Activated T-helper 2 cell treated with anti-CD3 and anti-CD28 coated beads, Interferon-gamma antibody, Interleukin-2, Interleukin-4, amounts not matched to agents 10 μg/mL and 5 μg/mL and 100 μg/mL, durations not matched to agents 14 hours and 24 hours and 36 hours (primary cell): ENCODE data around the gene HSPBP1. TPM values are rescaled to one million over a fixed set of nuclear protein-coding genes. Genes with fewer than 3 reads are reported as not detected.

Experiments
- DNase-seq: peaks from one replicate; pipeline ENCODE4 v3.0.0; 2021; ENCODE audit warnings: low spot score
- H3K27ac Mint-ChIP-seq: one replicate; pipeline ENCODE4 v1.8.0; 2021; ENCODE audit warnings: mixed read lengths
- H3K27me3 Mint-ChIP-seq: one replicate; pipeline ENCODE4 v1.8.0; 2021; ENCODE audit warnings: low read depth, mixed read lengths
- H3K36me3 Mint-ChIP-seq: one replicate; pipeline ENCODE4 v1.8.0; 2021; ENCODE audit warnings: low read depth, mixed read lengths
- H3K4me1 Mint-ChIP-seq: one replicate; pipeline ENCODE4 v1.8.0; 2021; ENCODE audit warnings: low read depth, mixed read lengths
- H3K4me3 Mint-ChIP-seq: one replicate; pipeline ENCODE4 v1.8.0; 2021; ENCODE audit warnings: low read depth, mild to moderate bottlenecking, moderate library complexity, mixed read lengths
- H3K9me3 Mint-ChIP-seq: one replicate; pipeline ENCODE4 v1.8.0; 2021; ENCODE audit warnings: mixed read lengths
- intact Hi-C: fragments of 100-400 bp; cut with micrococcal nuclease; formaldehyde crosslinking; loops from one replicate; pipeline ENCODE4 v1.15.1; 2023
- total RNA-seq: library from RNA; stranded (reverse); gene quantifications from 2 replicates; pipeline ENCODE4 v1.2.3, GENCODE V29; 2022

Gene HSPBP1
- total RNA-seq, 1 donor from 2014 or later = 59.3 TPM

DNA sequence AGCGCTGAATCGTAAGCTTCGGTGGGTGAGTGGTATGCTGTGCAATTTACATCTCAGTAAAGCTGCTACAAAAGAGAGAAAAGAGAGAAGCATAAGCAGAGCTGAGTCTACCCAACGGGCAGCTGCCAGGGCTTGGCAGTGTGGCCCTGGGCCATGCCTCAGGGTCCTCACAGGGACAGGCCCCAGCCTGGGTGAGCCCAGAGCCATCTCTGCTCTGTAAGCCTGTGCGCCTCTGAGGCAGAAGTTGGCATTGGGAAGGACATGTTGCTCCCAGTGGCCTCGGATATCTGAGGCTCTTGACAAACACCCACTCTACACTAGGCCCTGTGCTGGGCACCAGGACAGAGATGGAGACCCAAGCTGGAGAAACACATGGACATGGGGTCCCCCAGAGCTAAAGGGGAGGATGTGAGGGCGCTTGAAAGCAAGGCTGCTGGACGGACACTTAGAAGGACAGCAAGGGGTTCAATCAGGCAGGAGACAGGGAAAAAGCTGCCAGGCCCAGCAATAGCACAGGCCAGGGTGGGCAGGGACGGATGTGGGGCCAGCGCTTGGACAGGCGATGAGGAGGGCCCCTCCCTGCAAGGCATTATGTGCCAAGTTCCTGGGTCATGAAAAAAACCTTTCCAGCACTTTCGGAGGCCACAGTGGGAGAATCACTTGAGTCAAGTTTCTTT, 35.8 kb downstream of the HSPBP1 start:
- Mint-ChIP-seq H3K36me3 (peaks cover 53% of the 10 kb centered on the region), H3K9me3 (no peaks in the 10 kb centered on the region), H3K4me1 (peaks cover 2% of the 10 kb centered on the region), H3K27ac (peak overlapping the region; percentile 14), H3K4me3 (no peak overlapping the region), H3K27me3 (no peaks in the 10 kb centered on the region)
- no peak for DNase-seq
- intact Hi-C loops = no loop called here

DNA sequence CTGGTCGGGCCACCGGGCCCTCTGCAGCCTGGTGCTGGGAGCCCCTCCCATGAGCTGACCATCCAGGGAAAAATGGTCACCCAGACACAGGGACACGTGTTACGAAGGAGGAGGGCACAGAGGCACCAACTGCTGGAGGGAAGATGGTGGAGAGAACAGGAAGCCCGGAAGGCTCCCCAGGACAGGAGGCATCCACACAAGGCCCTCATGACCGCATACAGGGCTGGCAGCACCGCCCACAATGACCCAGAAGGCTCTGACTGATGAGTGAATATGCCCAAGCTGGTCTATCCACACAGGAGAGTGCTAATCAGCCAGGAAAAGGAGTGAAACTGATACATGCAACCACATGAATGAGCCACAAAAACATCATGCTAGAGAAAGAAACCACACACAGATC, 37.4 kb downstream of the HSPBP1 start:
- intact Hi-C loops = no loop called here
- H3K9me3 Mint-ChIP-seq = no peaks in the 10 kb centered on the region
- H3K27me3 Mint-ChIP-seq = no peaks in the 10 kb centered on the region
- H3K36me3 Mint-ChIP-seq = peaks cover 61% of the 10 kb centered on the region
- H3K27ac Mint-ChIP-seq = peak overlapping the region; percentile 18
- no peak overlapping the region for H3K4me3 Mint-ChIP-seq
- H3K4me1 Mint-ChIP-seq = no peaks in the 10 kb centered on the region
- DNase-seq = no peak

DNA sequence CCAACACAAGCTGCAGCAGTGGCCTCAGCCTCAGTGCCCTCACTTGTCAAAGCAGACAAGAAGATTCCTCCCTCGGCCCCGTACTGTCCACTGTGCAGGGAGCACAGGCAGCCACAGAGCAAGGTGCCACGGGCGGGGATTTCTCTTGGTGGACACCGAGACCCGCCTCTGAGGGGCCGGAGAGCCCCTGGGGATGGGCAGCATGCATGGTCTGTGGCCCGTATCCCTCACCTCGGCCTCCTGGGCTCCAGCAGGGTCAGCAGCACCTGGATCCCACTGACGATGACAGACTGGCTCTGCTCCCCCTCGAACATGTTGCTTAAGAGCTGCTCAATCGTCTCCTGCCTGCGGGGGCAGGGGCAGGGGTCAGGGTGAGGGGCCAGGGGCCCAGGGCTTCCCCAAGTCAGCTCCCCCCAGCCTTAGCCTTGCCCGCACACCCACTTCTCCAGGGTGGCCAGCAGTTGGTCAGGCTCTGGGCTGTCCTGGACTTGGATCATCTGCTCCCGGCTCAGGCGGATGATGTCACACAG, 37.9 kb downstream of the HSPBP1 start:
- Mint-ChIP-seq H3K9me3 (no peaks in the 10 kb centered on the region), H3K4me3 (no peak overlapping the region), H3K36me3 (peaks cover 67% of the 10 kb centered on the region), H3K27ac (no peak overlapping the region), H3K27me3 (no peaks in the 10 kb centered on the region), H3K4me1 (no peaks in the 10 kb centered on the region)
- no peak for DNase-seq
- intact Hi-C loops = no loop called here

DNA sequence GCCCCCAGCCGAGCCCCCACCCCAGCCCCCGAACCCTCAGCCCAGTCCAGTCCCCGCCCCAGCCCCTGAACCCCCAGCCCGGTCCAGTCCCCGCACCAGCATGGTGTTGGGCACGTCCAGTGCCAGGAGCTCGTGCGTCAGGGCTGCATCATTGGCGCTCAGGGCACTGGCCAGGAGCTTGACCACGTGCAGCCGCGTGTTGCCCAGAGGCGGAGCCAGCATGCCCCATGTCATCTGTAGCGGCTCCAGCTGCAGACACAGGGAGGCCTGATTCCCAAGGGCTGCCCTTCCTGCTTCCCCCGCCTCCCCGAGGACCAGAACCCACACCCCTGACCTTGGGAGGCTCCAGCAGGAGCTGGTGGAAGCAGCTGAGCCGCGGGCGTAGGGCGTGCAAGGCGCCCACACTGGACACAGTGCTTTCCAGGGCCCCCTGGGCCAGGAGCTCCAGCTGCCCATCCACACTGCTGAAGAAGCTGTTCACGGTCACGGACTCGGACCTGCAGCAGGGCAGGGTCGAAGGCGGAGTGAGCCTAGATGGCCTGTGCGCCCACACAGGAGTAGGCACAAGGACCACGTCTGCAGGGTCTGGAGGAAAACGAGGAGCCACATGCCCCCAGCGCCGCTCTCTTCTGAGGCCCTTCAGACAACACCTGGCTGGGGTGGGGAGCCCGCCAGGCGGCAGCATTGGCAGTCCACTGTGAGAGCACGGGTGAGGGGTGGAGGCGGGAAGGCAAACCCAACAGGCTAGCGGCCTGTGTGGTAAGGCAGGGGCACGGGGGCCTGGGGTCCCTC, 38.6 kb downstream of the HSPBP1 start:
- no peaks in the 10 kb centered on the region for H3K9me3 Mint-ChIP-seq
- no peak overlapping the region for H3K27ac Mint-ChIP-seq
- no peak for DNase-seq
- H3K4me3 Mint-ChIP-seq = no peak overlapping the region
- H3K4me1 Mint-ChIP-seq = peaks cover 2% of the 10 kb centered on the region
- no peaks in the 10 kb centered on the region for H3K27me3 Mint-ChIP-seq
- intact Hi-C loops = no loop called here
- H3K36me3 Mint-ChIP-seq = peaks cover 73% of the 10 kb centered on the region

DNA sequence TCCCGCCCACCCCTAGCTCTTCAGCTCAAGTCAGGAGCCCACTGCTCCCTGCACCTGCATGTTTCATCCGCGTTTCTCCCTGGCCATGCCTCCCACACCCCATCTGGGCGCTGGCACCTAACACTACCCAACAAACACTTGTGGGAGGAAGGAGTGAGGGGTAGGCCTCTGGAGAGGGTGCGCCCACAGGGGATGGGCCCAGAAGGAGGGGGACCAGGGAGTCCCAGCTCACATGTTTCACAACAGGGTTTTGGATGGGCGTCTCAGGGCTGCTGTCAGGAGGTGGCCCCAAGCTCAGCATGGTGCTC, 39.2 kb downstream of the HSPBP1 start:
- intact Hi-C loops = no loop called here
- H3K27me3 Mint-ChIP-seq = no peaks in the 10 kb centered on the region
- H3K4me1 Mint-ChIP-seq = peaks cover 2% of the 10 kb centered on the region
- no peak overlapping the region for H3K27ac Mint-ChIP-seq
- no peak for DNase-seq
- peaks cover 76% of the 10 kb centered on the region for H3K36me3 Mint-ChIP-seq
- no peak overlapping the region for H3K4me3 Mint-ChIP-seq
- H3K9me3 Mint-ChIP-seq = no peaks in the 10 kb centered on the region

DNA sequence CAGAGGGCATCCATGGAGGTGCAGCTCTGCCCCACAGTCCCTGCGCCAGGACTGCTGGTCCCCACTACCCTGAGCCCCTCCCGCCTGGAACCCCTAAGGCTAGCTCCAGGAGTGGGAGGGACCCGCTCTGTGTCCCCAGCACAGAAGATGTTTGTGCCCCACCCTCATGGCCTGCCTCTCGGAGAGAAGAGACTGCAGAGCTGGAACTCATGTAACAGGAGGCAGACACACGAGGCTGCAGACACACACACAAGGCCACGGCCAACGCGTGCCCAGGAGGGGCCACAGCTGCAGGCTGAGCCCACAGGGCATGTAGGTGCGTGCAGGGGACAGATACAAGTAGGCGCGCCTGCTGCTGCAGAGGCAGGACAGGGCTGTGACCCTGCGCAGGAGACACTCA, 40.9 kb downstream of the HSPBP1 start:
- peaks cover 2% of the 10 kb centered on the region for H3K4me1 Mint-ChIP-seq
- no peak overlapping the region for H3K4me3 Mint-ChIP-seq
- intact Hi-C loops = no loop called here

DNA sequence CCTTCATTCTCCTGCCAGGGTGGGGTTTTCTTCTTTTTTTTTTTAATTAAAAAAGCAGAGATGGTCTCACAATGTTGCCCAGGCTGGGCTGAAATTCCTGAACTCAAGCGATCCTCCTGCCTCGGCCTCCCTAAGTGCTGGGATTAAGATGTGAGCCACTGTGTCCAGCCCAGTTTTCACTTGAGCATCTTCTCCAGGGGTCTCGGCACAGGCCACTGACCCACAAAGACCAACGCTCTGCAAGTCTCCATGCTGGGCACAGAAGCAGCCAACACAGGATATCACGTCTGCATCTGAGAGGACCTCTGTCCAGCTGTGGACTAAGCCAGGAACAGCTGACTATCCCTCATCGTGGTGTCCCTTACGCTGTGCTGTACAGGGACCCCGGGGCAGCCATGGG, 41.9 kb downstream of the HSPBP1 start:
- H3K4me3 Mint-ChIP-seq = no peak overlapping the region
- DNase-seq = no peak
- H3K9me3 Mint-ChIP-seq = no peaks in the 10 kb centered on the region
- H3K27ac Mint-ChIP-seq = no peak overlapping the region
- intact Hi-C loops = no loop called here
- H3K36me3 Mint-ChIP-seq = peaks cover 77% of the 10 kb centered on the region
- peaks cover 2% of the 10 kb centered on the region for H3K4me1 Mint-ChIP-seq
- no peaks in the 10 kb centered on the region for H3K27me3 Mint-ChIP-seq

More for the DNA sequence above, 40.9 kb downstream of the HSPBP1 start:
- no peak overlapping the region for H3K27ac Mint-ChIP-seq
- H3K36me3 Mint-ChIP-seq = peaks cover 78% of the 10 kb centered on the region
- no peaks in the 10 kb centered on the region for H3K9me3 Mint-ChIP-seq
- no peak for DNase-seq
- no peaks in the 10 kb centered on the region for H3K27me3 Mint-ChIP-seq

DNA sequence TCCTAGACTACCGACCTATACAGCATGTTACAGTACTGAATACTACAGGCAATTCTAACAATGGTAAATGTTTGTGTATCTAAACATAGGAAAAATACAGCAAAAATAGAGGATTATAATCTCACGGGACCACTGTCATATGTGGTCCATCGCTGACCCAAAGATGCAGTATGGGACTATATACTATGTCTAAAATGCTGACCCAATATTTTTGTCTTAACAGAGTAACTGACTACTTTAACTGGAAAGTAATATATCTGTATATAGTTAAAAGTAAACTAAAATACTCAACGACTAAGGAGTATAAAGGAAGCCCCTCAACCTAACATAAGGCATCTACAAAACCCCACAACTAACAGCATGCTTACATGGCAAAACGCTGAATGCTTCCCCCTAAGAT, 46.9 kb downstream of the HSPBP1 start:
- Mint-ChIP-seq H3K36me3 (peaks cover 64% of the 10 kb centered on the region), H3K4me3 (no peak overlapping the region), H3K4me1 (peaks cover 2% of the 10 kb centered on the region), H3K27me3 (no peaks in the 10 kb centered on the region), H3K9me3 (no peaks in the 10 kb centered on the region), H3K27ac (no peak overlapping the region)
- intact Hi-C loops = no loop called here
- DNase-seq = no peak

DNA sequence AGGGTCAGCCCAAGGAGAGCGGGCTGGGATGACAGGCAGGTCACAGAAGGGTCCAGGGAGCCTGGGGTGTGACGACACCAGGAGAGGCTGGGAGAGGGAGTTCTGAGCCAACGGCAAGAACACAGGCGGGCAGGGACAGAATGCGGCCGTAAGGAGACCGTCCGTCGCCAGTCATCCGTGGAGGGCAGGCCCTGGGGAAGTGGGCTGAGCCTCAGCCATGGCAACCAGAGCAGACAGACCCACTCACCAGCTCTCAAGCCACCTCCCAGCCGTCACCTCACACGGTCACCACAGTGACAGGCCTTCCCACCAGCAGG, 47.7 kb downstream of the HSPBP1 start:
- no peaks in the 10 kb centered on the region for H3K27me3 Mint-ChIP-seq
- intact Hi-C loops = no loop called here
- DNase-seq = no peak
- H3K4me3 Mint-ChIP-seq = no peak overlapping the region
- H3K36me3 Mint-ChIP-seq = peaks cover 62% of the 10 kb centered on the region
- H3K9me3 Mint-ChIP-seq = no peaks in the 10 kb centered on the region
- peaks cover 2% of the 10 kb centered on the region for H3K4me1 Mint-ChIP-seq
- H3K27ac Mint-ChIP-seq = no peak overlapping the region

DNA sequence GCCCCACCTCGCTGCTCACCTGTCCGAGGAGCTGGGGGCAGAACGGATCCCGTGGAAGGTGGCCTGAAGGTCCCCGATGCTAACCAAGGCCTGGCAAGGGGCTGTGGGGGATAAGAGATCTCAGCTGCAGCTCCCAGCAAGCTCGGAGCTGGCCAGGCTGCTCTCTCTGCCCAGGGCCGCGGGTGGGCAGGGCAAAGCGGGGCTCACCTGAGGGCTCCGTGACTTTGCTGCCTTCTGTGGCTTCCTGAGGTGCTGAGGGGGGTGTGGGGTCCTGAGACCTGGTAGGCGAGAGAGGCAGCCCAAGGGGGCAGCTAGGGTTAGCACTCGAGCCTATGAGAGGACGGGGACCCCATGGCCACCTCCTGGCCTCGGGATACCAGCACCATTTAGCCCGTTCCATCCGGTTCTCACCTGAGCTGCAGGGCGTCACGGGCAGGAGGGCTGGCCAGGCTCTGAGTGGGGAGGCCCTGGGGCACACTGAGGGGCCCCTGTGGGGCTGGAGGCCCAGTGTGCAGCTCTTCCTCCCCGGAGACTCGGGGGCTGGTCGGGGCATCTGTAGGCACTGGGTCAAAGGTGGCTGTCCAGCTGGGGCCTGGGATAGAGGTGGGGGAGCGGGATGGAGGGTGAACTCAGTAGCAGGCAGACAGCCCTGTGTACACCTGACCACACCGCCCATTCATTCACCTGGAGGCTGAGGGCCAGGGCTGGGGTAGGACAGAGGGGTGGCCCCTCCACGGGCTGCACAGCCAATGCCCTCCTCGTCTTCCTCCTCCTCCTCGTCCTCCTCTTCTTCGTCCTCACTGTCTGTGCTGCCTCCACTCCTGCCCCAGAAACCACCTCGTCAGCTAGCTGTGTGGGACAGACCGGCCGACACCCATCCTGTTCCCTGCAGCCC, 48.3 kb downstream of the HSPBP1 start:
- DNase-seq = no peak
- H3K36me3 Mint-ChIP-seq = peaks cover 58% of the 10 kb centered on the region
- H3K27me3 Mint-ChIP-seq = no peaks in the 10 kb centered on the region
- H3K27ac Mint-ChIP-seq = no peak overlapping the region
- H3K4me3 Mint-ChIP-seq = no peak overlapping the region
- intact Hi-C loops = no loop called here
- no peaks in the 10 kb centered on the region for H3K9me3 Mint-ChIP-seq
- H3K4me1 Mint-ChIP-seq = peaks cover under 1% of the 10 kb centered on the region

DNA sequence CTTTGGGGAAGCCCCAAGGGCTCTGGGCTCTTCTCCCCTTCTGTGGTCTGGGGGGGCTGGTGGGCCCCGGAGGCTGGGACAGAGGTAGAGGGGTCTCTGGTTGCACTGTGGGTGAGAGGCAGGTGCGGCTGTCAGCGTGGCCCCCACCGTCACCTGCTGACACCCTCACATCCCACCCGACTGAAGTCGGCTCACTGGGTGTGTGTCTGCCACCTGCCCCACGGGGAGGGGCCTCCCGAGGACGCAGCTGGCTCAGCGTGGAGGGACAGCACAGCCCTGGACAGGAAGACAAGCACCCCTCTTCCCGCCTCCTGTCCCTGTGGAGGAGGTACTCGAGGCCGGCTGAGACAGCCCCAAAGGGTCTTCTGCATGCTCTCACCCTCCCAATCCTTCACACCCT, 49.1 kb downstream of the HSPBP1 start:
- Mint-ChIP-seq H3K4me1 (no peaks in the 10 kb centered on the region), H3K27ac (no peak overlapping the region), H3K9me3 (no peaks in the 10 kb centered on the region), H3K4me3 (no peak overlapping the region), H3K36me3 (peaks cover 56% of the 10 kb centered on the region), H3K27me3 (no peaks in the 10 kb centered on the region)
- no peak for DNase-seq
- intact Hi-C loops = no loop called here

DNA sequence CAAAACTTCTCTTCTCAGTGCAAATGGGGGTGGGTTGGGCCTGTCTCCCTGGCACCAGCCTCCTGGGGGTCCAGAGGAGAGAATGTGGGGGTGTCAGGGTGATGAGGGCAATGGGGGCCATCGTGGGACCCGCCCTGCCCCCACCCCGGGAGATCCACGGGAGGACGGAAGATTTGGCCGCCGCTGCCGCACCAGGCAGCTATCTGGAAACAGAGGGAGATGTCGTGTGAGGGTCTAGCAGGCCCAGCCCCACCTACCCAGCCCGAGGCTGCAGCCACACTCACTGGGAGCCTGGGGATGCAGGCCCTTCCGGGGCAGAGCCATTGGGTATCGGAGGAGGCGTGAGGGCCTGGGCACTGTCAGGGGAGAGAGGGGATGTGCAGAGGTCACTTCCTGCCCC, 49.6 kb downstream of the HSPBP1 start:
- Mint-ChIP-seq H3K27ac (no peak overlapping the region), H3K4me1 (no peaks in the 10 kb centered on the region), H3K4me3 (no peak overlapping the region), H3K36me3 (peaks cover 60% of the 10 kb centered on the region), H3K27me3 (no peaks in the 10 kb centered on the region), H3K9me3 (no peaks in the 10 kb centered on the region)
- DNase-seq = no peak
- intact Hi-C loops = no loop called here

DNA sequence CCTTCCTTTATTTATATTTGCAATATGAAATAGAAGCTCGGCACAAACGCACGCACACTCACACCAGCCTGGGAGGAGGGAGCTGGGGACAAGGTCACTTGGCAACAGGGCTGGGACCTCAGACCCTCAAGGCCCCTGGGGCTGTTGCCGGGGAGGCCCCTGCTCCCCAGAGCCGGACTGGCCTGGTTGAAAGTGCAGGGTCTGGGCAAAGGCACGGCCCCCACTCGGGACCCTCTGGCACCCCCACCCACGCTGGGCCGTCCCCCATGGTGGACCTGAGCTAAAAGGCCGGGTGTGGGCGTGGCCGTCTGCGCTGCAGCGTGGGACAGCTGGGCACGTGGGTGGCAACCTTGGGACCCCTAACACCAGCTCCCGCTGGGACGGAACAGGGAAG, 50.1 kb downstream of the HSPBP1 start:
- Mint-ChIP-seq H3K9me3 (no peaks in the 10 kb centered on the region), H3K36me3 (peaks cover 57% of the 10 kb centered on the region), H3K27me3 (no peaks in the 10 kb centered on the region), H3K4me3 (no peak overlapping the region), H3K4me1 (no peaks in the 10 kb centered on the region), H3K27ac (no peak overlapping the region)
- intact Hi-C loops = no loop called here
- DNase-seq = no peak
